Endothelial cell of umbilical vein (primary cell): ENCODE data around the gene KCNG2. TPM values are rescaled to one million over a fixed set of nuclear protein-coding genes. Genes with fewer than 3 reads are reported as not detected.

Source experiments
- BruUV-seq: library from RNA; stranded (reverse); fragments of 400-500 nt; replicated peaks from 2 replicates; lab custom pipeline; 2021; lab: Mats Ljungman, UMichigan
- CTCF ChIA-PET: fragments of 300-600, 350-600 bp; sonication (Branson Sonifier 250); formaldehyde crosslinking; loops from one replicate; lab custom pipeline; 2021; ENCODE audit warnings: antibody characterized with exemption, inconsistent platforms; lab: Charles Lee
- POLR2A ChIA-PET: fragments of 300-600, 350-600 bp; sonication (Branson Sonifier 250); formaldehyde crosslinking; loops from one replicate; lab custom pipeline; 2021; ENCODE audit warnings: antibody characterized with exemption, inconsistent platforms; lab: Charles Lee
- DNase-seq: peaks from one replicate; pipeline ENCODE4 v3.0.0-alpha.2; 2011; ENCODE audit warnings: low read depth, low spot score
- FAIRE-seq: peaks from 2 replicates; lab custom pipeline; 2011; peaks lifted over from hg19 to GRCh38; lab: Jason Lieb, UNC
- H2AFZ ChIP-seq: 2 replicates; pipeline ENCODE4 v1.6.0; 2012; ENCODE audit warnings: low read depth, low read length, control low read depth, inconsistent platforms
- H3K27ac ChIP-seq: 2 replicates; pipeline ENCODE4 v1.5.1; 2011; ENCODE audit warnings: low read depth, mild to moderate bottlenecking, control low read depth, low read length, moderate library complexity; ENCODE audit not compliant: insufficient read depth
- H3K27me3 ChIP-seq, 2 experiments: 2 replicates each; pipeline versions ENCODE4 v1.6.0 to v1.6.1; 2011; ENCODE audit warnings: low read length in 2 of 2, mixed read lengths in 1 of 2; ENCODE audit not compliant: control insufficient read depth in 2 of 2, insufficient read depth in 2 of 2
- H3K36me3 ChIP-seq, 2 experiments: 2 replicates in 1 of 2; 3 replicates in 1 of 2; pipeline ENCODE4 v1.5.1; 2011; ENCODE audit warnings: low read length in 2 of 2, mild to moderate bottlenecking in 1 of 2, moderate library complexity in 1 of 2; ENCODE audit not compliant: control insufficient read depth in 2 of 2, insufficient read depth in 2 of 2; ENCODE audit errors: extremely low read depth in 1 of 2
- H3K4me1 ChIP-seq: 3 replicates; pipeline ENCODE4 v1.5.1; 2011; ENCODE audit warnings: mild to moderate bottlenecking, low read length; ENCODE audit not compliant: control insufficient read depth, insufficient read depth; ENCODE audit errors: extremely low read depth
- H3K4me2 ChIP-seq: 2 replicates; pipeline ENCODE4 v1.6.1; 2011; ENCODE audit warnings: low read length, control low read depth, mixed read lengths; ENCODE audit not compliant: insufficient read depth
- H3K4me3 ChIP-seq, 3 experiments: fragments of 200-600 bp in 1 of 3; sonication (generic), shearing (Covaris generic) in 1 of 3; replicated peaks in 1 of 3; 2 replicates each; pipeline ENCODE4 v1.5.1; 2011 to 2016; ENCODE audit warnings: control low read depth in 3 of 3, low read length in 3 of 3, mild to moderate bottlenecking in 2 of 3, inconsistent platforms in 1 of 3, low read depth in 1 of 3, moderate library complexity in 1 of 3; ENCODE audit not compliant: insufficient read depth in 1 of 3
- H3K79me2 ChIP-seq: 2 replicates; pipeline ENCODE4 v1.6.0; 2012; ENCODE audit warnings: low read length, inconsistent platforms; ENCODE audit not compliant: control insufficient read depth, insufficient read depth
- H3K9ac ChIP-seq: replicated peaks from 2 replicates; pipeline ENCODE3; 2011; ENCODE audit warnings: low read length, control low read depth; ENCODE audit not compliant: insufficient read depth; ENCODE audit errors: extremely low read depth
- H3K9me1 ChIP-seq: replicated peaks from 3 replicates; pipeline ENCODE4 v1.6.0; 2011; ENCODE audit warnings: mild to moderate bottlenecking, low read length; ENCODE audit not compliant: control insufficient read depth, insufficient read depth; ENCODE audit errors: extremely low read depth
- H3K9me3 ChIP-seq: replicated peaks from 2 replicates; pipeline ENCODE4 v1.5.1; 2012; ENCODE audit warnings: low read length, inconsistent platforms; ENCODE audit not compliant: control insufficient read depth, insufficient read depth
- H4K20me1 ChIP-seq: replicated peaks from 2 replicates; pipeline ENCODE3; 2011; ENCODE audit warnings: mild to moderate bottlenecking, low read length; ENCODE audit not compliant: control insufficient read depth, insufficient read depth; ENCODE audit errors: extremely low read depth
- CTCF ChIP-seq, 2 donors: IDR thresholded peaks; 1 replicate in 1 of 2; 2 replicates in 1 of 2; pipeline ENCODE4 v1.5.1; 2011; ENCODE audit warnings: low read length in 2 of 2, mild to moderate bottlenecking in 2 of 2, moderate library complexity in 2 of 2, control low read depth in 1 of 2, inconsistent platforms in 1 of 2, low read depth in 1 of 2; ENCODE audit not compliant: insufficient read depth in 1 of 2; ENCODE audit errors: extremely low read depth in 1 of 2
- GATA2 ChIP-seq: IDR thresholded peaks from 2 replicates; pipeline ENCODE4 v1.7.0; 2011; ENCODE audit warnings: low read depth, mild to moderate bottlenecking, moderate library complexity, mixed read lengths, low read length; ENCODE audit not compliant: insufficient read length, insufficient read depth
- JUN ChIP-seq: IDR thresholded peaks from 2 replicates; pipeline ENCODE4 v1.6.1; 2011; ENCODE audit warnings: borderline replicate concordance, low read depth; ENCODE audit not compliant: insufficient read length, insufficient read depth
- MAX ChIP-seq: IDR thresholded peaks from 2 replicates; pipeline ENCODE4 v1.6.1; 2011; ENCODE audit not compliant: insufficient read depth, insufficient read length
- MYC ChIP-seq: IDR thresholded peaks from one replicate; pipeline ENCODE4 v1.6.1; 2011; ENCODE audit warnings: mild to moderate bottlenecking, low read depth, low read length
- POLR2A ChIP-seq: IDR thresholded peaks from 2 replicates; pipeline ENCODE4 v1.6.1; 2012; ENCODE audit warnings: low read depth, mild to moderate bottlenecking, control low read depth, low read length
- POLR2AphosphoS5 ChIP-seq: IDR thresholded peaks from 2 replicates; pipeline ENCODE4 v1.6.1; 2012; ENCODE audit warnings: low read depth, mild to moderate bottlenecking, control low read depth, low read length, moderate library complexity; ENCODE audit not compliant: insufficient read depth
- dilution Hi-C: fragments of 300-500 bp; cut with MboI; formaldehyde crosslinking; loops from one replicate; pipeline ENCODE4 v1.15.0; 2019; ENCODE audit warnings: low sequenced_read_pairs; ENCODE audit not compliant: extremely low pct_ligation_motif_present
- intact Hi-C: fragments of 100-400 bp; cut with micrococcal nuclease; formaldehyde crosslinking; loops from one replicate; pipeline ENCODE4 v1.10.0; 2022
- polyA plus RNA-seq, 4 experiments: library from polyadenylated mRNA; depleted of rRNA in 3 of 4; stranded (reverse) in 3 of 4; unstranded in 1 of 4; fragments of >200 nt; gene quantifications; 2 replicates each; pipeline versions ENCODE4 v1.2.1 to v1.2.3, GENCODE V29; 2011 to 2012; ENCODE audit warnings: missing spikeins in 1 of 4
- total RNA-seq: library from RNA; stranded (reverse); gene quantifications from 2 replicates; pipeline ENCODE4 v1.2.3, GENCODE V29; 2021

The KCNG2 gene
- total and polyA plus RNA-seq, 2 donors (not counting 3 experiments of a cell fraction or from before 2014, with no cell fraction given): not detected

DNA sequence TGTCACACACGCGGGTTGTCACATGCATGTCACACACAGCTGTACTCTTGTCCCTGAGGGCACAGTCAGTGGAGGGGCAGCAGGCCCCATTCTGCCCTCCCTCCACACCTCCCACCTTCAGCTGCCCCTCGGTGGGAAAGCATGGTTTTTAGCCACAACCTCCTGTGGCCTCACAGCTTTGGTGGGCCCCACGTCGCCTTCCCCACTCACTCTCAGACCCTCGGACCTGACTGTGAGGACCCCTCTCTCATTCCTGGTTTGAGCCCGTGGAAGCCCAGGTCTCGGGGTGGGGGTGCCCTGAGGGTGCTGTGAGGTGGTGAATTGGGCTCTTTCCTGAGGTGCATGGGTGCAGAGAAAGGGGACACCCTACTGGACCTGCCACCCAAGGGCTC is 19.9 kb downstream of the KCNG2 start:
- dilution Hi-C loops: no loop called here
- no peak overlapping the region for H2AFZ ChIP-seq
- CTCF ChIA-PET: no interaction called here

More for the DNA sequence above, 19.9 kb downstream of the KCNG2 start:
- no TSS peak for BruUV-seq
- peaks cover 0 to 2% of the 10 kb centered on the region in 2 experiments for H3K27me3 ChIP-seq
- H3K4me2 ChIP-seq: no peak overlapping the region
- H3K79me2 ChIP-seq: no peaks in the 10 kb centered on the region
- no peaks in the 10 kb centered on the region for H3K9me1 ChIP-seq
- intact Hi-C loops: no loop called here
- no peaks in the 10 kb centered on the region for H3K36me3 ChIP-seq
- TF ChIP-seq GATA2: no peak
- no peak for TF ChIP-seq CTCF (IDR thresholded peaks at IDR 0.05; ENCODE audit: extremely low read depth in 1 of 2, insufficient read depth in 1 of 2, low read depth in 1 of 2, low read length in 2 of 2)
- TF ChIP-seq POLR2A: no peak
- no peak for TF ChIP-seq POLR2AphosphoS5
- TF ChIP-seq MYC: no peak
- no peak for TF ChIP-seq JUN
- TF ChIP-seq MAX: no peak
- POLR2A ChIA-PET: no interaction called here
- no peak overlapping the region for H3K27ac ChIP-seq
- H3K9me3 ChIP-seq: no peaks in the 10 kb centered on the region
- no peaks in the 10 kb centered on the region for H3K4me1 ChIP-seq
- no peaks in the 10 kb centered on the region for H4K20me1 ChIP-seq
- H3K9ac ChIP-seq: no peak overlapping the region
- DNase-seq (no peak), FAIRE-seq (no peak)
- no peak overlapping the region for H3K4me3 ChIP-seq
